ENCODE data around the gene SCGN. TPM values are rescaled to one million over a fixed set of nuclear protein-coding genes. Genes with fewer than 3 reads are reported as not detected.

Gene SCGN
- total RNA-seq, 1 donor from 2014 or later, result not detected

DNA sequence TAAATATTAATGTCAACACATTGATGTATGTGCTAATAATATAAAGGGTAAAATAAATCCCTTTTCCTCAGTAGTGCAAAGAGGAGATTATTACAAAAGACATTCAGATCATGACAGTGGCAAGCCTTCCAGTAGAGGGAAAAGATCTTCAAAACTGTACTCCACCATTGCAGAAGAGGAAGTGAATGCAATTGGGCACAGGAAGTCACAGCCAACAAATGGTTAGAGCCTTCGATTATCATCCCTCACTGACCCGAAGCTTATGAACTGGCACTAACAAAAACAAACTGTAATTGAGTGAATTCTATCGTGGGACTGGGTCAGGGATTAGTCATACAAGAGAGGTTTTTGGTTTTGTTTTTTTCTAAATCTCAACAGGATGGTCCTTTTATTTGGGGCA lies 39.3 kb upstream of the SCGN start:
- TF ChIP-seq, protein P1, sequence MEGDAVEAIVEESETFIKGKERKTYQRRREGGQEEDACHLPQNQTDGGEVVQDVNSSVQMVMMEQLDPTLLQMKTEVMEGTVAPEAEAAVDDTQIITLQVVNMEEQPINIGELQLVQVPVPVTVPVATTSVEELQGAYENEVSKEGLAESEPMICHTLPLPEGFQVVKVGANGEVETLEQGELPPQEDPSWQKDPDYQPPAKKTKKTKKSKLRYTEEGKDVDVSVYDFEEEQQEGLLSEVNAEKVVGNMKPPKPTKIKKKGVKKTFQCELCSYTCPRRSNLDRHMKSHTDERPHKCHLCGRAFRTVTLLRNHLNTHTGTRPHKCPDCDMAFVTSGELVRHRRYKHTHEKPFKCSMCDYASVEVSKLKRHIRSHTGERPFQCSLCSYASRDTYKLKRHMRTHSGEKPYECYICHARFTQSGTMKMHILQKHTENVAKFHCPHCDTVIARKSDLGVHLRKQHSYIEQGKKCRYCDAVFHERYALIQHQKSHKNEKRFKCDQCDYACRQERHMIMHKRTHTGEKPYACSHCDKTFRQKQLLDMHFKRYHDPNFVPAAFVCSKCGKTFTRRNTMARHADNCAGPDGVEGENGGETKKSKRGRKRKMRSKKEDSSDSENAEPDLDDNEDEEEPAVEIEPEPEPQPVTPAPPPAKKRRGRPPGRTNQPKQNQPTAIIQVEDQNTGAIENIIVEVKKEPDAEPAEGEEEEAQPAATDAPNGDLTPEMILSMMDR (IDR thresholded peaks at IDR 0.05), result no peak
- no peak for DNase-seq (ENCODE audit: low spot score in 2 of 2)
- peaks cover 15 to 45% of the 10 kb centered on the region in 2 donors for H3K36me3 ChIP-seq
- no peak overlapping the region for H3K27ac ChIP-seq
- H3K9me3 ChIP-seq, result no peaks in the 10 kb centered on the region
- H3K4me3 ChIP-seq, result no peak overlapping the region
- intact Hi-C loops (cut with DNase I), result no loop called here
- no peaks in the 10 kb centered on the region for H3K27me3 ChIP-seq
- H3K4me1 ChIP-seq, result no peaks in the 10 kb centered on the region

DNA sequence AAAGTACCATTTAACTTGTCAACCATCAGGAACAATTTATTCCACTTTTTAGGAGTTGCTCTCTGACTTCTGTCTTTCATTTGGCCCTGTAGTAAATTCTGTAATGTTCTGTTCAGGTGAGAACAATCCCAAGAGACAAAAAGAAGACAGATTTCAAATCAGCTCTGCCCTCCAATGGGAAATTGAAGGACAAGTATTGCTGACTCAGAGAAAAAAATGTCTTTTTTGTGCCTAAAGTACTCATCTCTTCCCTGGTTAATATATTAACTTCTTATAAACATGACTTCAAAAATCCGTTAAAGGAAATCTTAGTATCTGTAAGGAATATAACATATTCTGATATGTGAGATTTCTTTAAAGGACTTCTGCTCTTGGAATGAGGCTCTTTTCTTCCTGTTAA lies 38.6 kb upstream of the SCGN start:
- intact Hi-C loops (cut with DNase I), result no loop called here
- Histone ChIP-seq H3K36me3 (peaks cover 15 to 48% of the 10 kb centered on the region in 2 donors), H3K27ac (no peak overlapping the region), H3K27me3 (no peaks in the 10 kb centered on the region), H3K4me1 (no peaks in the 10 kb centered on the region), H3K4me3 (no peak overlapping the region), H3K9me3 (no peaks in the 10 kb centered on the region)
- DNase-seq (ENCODE audit: low spot score in 2 of 2), result no peak
- TF ChIP-seq, protein P1 (IDR thresholded peaks at IDR 0.05), result no peak

DNA sequence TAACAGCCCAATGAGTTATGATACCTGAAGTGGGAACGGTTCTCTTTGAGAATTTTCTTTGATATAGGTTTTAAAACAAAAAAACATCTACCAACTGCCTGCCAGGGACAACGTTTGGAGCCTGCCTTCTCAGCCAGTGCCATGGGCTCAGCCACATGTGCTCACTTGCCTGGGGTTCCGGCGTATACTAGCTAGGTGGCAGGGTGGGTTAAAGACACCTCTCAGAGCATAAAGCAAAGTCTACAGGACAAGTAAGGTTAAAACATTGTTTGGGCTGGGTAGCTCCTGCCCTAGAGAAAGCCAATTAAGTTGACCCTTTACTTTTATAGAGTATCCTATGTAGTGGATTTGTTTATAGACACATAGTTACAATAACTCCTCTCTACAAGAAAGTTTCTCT lies 38.0 kb upstream of the SCGN start:
- Histone ChIP-seq H3K27me3 (no peaks in the 10 kb centered on the region), H3K27ac (no peak overlapping the region), H3K36me3 (peaks cover 15 to 54% of the 10 kb centered on the region in 2 donors), H3K4me1 (no peaks in the 10 kb centered on the region), H3K9me3 (no peaks in the 10 kb centered on the region), H3K4me3 (no peak overlapping the region)
- TF ChIP-seq, protein P1 (IDR thresholded peaks at IDR 0.05), result no peak
- DNase-seq (ENCODE audit: low spot score in 2 of 2), result no peak
- intact Hi-C loops (cut with DNase I), result no loop called here

DNA sequence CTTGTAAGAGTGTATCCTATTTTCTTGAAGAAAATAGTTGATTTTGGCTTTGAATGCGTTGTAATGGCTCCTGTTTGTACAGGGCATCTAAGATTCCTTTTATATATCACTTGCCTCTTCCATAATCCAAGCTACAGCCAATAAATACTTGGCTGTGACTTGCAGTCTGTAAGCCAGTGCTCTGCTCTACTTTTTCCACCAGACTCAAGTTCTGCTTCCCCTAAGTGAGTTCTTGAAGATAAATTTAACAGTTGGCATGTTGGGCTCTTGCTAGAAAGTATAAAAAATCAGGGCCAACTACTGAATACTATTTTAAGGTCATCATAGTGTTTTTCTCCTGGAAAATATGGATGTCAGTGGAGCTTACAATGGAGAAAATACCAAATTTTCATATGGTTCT lies 36.5 kb upstream of the SCGN start:
- H3K4me3 ChIP-seq, result no peak overlapping the region
- intact Hi-C loops (cut with DNase I), result no loop called here
- H3K36me3 ChIP-seq, result peaks cover 17 to 59% of the 10 kb centered on the region in 2 donors
- TF ChIP-seq, protein P1 (IDR thresholded peaks at IDR 0.05), result no peak
- H3K27ac ChIP-seq, result no peak overlapping the region
- DNase-seq (ENCODE audit: low spot score in 2 of 2), result no peak
- H3K9me3 ChIP-seq, result no peaks in the 10 kb centered on the region
- H3K27me3 ChIP-seq, result no peaks in the 10 kb centered on the region
- H3K4me1 ChIP-seq, result no peaks in the 10 kb centered on the region

DNA sequence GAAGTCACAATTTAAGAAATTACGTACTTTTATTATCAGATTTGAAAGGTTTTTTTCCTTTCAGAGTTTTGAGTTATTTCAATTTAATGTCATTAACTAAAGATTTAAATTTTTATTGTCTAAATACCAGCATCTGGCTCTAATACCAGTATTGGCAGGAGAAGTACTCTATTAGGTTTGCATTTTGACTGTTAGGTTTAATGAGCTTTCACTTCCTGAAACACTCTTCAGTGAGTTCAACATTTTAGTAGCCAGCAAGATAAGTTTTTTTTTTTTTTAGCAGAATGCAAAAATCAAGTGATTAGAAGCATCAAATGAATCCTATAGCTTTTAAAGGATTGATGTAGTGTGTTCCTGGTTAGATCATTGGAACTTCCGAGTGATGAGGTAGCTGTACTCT lies 34.0 kb upstream of the SCGN start:
- intact Hi-C loops (cut with DNase I), result no loop called here
- H3K27me3 ChIP-seq, result no peaks in the 10 kb centered on the region
- H3K9me3 ChIP-seq, result no peaks in the 10 kb centered on the region
- no peak for DNase-seq (ENCODE audit: low spot score in 2 of 2)
- TF ChIP-seq, protein P1 (IDR thresholded peaks at IDR 0.05), result no peak
- no peak overlapping the region for H3K4me3 ChIP-seq
- H3K27ac ChIP-seq, result no peak overlapping the region
- no peaks in the 10 kb centered on the region for H3K4me1 ChIP-seq
- H3K36me3 ChIP-seq, result peaks cover 4 to 53% of the 10 kb centered on the region in 2 donors

DNA sequence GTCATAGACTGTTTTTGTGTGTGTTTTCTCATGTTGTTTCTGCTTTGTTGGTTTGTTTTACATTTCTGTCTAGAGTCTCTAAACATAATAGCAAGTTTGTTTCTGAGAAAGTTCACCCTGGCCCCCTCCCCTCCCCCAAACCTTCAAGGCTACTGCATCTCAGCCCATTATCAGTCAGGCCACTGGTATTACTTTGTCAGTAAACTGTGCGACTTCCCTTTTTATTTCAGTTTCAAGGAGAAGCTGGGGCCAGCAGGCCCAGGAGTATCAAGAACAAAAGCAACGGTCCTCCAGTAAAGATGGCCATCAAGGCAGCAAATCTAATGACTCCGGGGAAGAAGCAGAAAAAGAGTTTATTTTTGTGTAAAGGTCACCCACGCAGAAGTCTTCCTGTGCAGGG lies 32.8 kb upstream of the SCGN start:
- H3K27ac ChIP-seq, result no peak overlapping the region
- no peaks in the 10 kb centered on the region for H3K27me3 ChIP-seq
- intact Hi-C loops (cut with DNase I), result no loop called here
- H3K4me3 ChIP-seq, result no peak overlapping the region
- H3K4me1 ChIP-seq, result no peaks in the 10 kb centered on the region
- H3K9me3 ChIP-seq, result no peaks in the 10 kb centered on the region
- DNase-seq (ENCODE audit: low spot score in 2 of 2), result no peak
- TF ChIP-seq, protein P1 (IDR thresholded peaks at IDR 0.05), result no peak
- H3K36me3 ChIP-seq, result peaks cover 4 to 42% of the 10 kb centered on the region in 2 donors
